ENCODE measurements around the gene SLC5A4.

The SLC5A4 gene

GRCh38 chr22:32177221-32177765, 77.9 kb downstream of the SLC5A4 start:
- H3K9me3 ChIP-seq (ENCODE audit: control insufficient read depth in 1 of 2, low read length in 2 of 2) = no peaks in the 10 kb centered on the region
- peaks cover 0 to 3% of the 10 kb centered on the region in 2 donors for H3K4me1 ChIP-seq (ENCODE audit: control insufficient read depth in 1 of 2, insufficient read depth in 2 of 2, low read length in 2 of 2)
- no peaks in the 10 kb centered on the region for H3K36me3 ChIP-seq (ENCODE audit: control insufficient read depth in 1 of 2, insufficient read depth in 2 of 2, low read length in 2 of 2)
- H3K27ac ChIP-seq (ENCODE audit: low read depth, low read length) = no peak overlapping the region
- no peak overlapping the region for H3K4me3 ChIP-seq (ENCODE audit: low read depth in 1 of 2, low read length in 2 of 2)
- peaks cover 11 to 16% of the 10 kb centered on the region in 2 donors for H3K27me3 ChIP-seq (ENCODE audit: control insufficient read depth in 1 of 2, insufficient read depth in 2 of 2, low read length in 2 of 2)
- no peak overlapping the region for H3K9ac ChIP-seq (ENCODE audit: low read depth in 1 of 2, low read length in 2 of 2)

GRCh38 chr22:32175683-32176644, 79.2 kb downstream of the SLC5A4 start:
- peak overlapping the region in 1 of 2 donors; percentile 32 for H3K4me3 ChIP-seq (ENCODE audit: low read depth in 1 of 2, low read length in 2 of 2)
- H3K36me3 ChIP-seq (ENCODE audit: control insufficient read depth in 1 of 2, insufficient read depth in 2 of 2, low read length in 2 of 2) = no peaks in the 10 kb centered on the region
- no peak overlapping the region for H3K27ac ChIP-seq (ENCODE audit: low read depth, low read length)
- H3K27me3 ChIP-seq (ENCODE audit: control insufficient read depth in 1 of 2, insufficient read depth in 2 of 2, low read length in 2 of 2) = peaks cover 11 to 16% of the 10 kb centered on the region in 2 donors
- H3K4me1 ChIP-seq (ENCODE audit: control insufficient read depth in 1 of 2, insufficient read depth in 2 of 2, low read length in 2 of 2) = peaks cover 0 to 3% of the 10 kb centered on the region in 2 donors
- no peaks in the 10 kb centered on the region for H3K9me3 ChIP-seq (ENCODE audit: control insufficient read depth in 1 of 2, low read length in 2 of 2)
- H3K9ac ChIP-seq (ENCODE audit: low read depth in 1 of 2, low read length in 2 of 2) = no peak overlapping the region

- peaks cover 11 to 16% of the 10 kb centered on the region in 2 donors for H3K27me3 ChIP-seq (ENCODE audit: control insufficient read depth in 1 of 2, insufficient read depth in 2 of 2, low read length in 2 of 2)
- H3K9me3 ChIP-seq (ENCODE audit: control insufficient read depth in 1 of 2, low read length in 2 of 2) = no peaks in the 10 kb centered on the region
- H3K27ac ChIP-seq (ENCODE audit: low read depth, low read length) = no peak overlapping the region
- H3K4me3 ChIP-seq (ENCODE audit: low read depth in 1 of 2, low read length in 2 of 2) = no peak overlapping the region
- no peak overlapping the region for H3K9ac ChIP-seq (ENCODE audit: low read depth in 1 of 2, low read length in 2 of 2)
- H3K36me3 ChIP-seq (ENCODE audit: control insufficient read depth in 1 of 2, insufficient read depth in 2 of 2, low read length in 2 of 2) = no peaks in the 10 kb centered on the region
- peaks cover 0 to 3% of the 10 kb centered on the region in 2 donors for H3K4me1 ChIP-seq (ENCODE audit: control insufficient read depth in 1 of 2, insufficient read depth in 2 of 2, low read length in 2 of 2)
Observed at GRCh38 chr22:32175115-32175514, 80.0 kb downstream of the SLC5A4 start.

Data from duodenal mucosa (tissue), 2 donors.